Astrocyte (in vitro differentiated cells and primary cell): ENCODE measurements around the gene PJA1.

ENCODE experiments used
- CTCF ChIP-seq: IDR thresholded peaks from 2 replicates; pipeline ENCODE4 v1.5.1; 2011; ENCODE audit warnings: low read depth, mild to moderate bottlenecking, inconsistent platforms, low read length, moderate library complexity; ENCODE audit not compliant: insufficient read depth
- EZH2 ChIP-seq: IDR thresholded peaks from 2 replicates; pipeline ENCODE4 v1.6.1; 2012; ENCODE audit warnings: mild to moderate bottlenecking, low read length, inconsistent platforms; ENCODE audit not compliant: insufficient read depth

GRCh38 chrX:69197690-69198089 lies 32.4 kb upstream of the PJA1 start:
- TF ChIP-seq CTCF (no peak), EZH2 (no peak)
